H54 (cell line): ENCODE results near the gene KBTBD6.
"Not testable (repeated sequence)": the region's sequence is repeated elsewhere in the genome, so short reads cannot be mapped to it uniquely, and the experiment has no call there.

Experiments used
- DNase-seq: peaks from one replicate; pipeline ENCODE4 v3.0.0; 2011; ENCODE audit warnings: low spot score, mixed read lengths; ENCODE audit not compliant: insufficient read length
- FAIRE-seq: peaks from 3 replicates; lab custom pipeline; 2011; peaks lifted over from hg19 to GRCh38; lab: Jason Lieb, UNC
- POLR2A ChIP-seq: IDR thresholded peaks from 2 replicates; pipeline ENCODE4 v1.6.1; 2011; ENCODE audit warnings: low read depth, mild to moderate bottlenecking, low read length

The KBTBD6 gene

GRCh38 chr13:41117869-41118268 is 14.7 kb downstream of the KBTBD6 start:
- TF ChIP-seq POLR2A, result no peak
- FAIRE-seq (no peak), DNase-seq (no peak)

- FAIRE-seq (no peak), DNase-seq (no peak)
- no peak for TF ChIP-seq POLR2A
Measured at GRCh38 chr13:41111454-41111853, 21.1 kb downstream of the KBTBD6 start.

GRCh38 chr13:41107584-41108014 is 25.0 kb downstream of the KBTBD6 start:
- TF ChIP-seq POLR2A, result no peak
- no peak for DNase-seq
- no peak for FAIRE-seq

- FAIRE-seq (no peak), DNase-seq (no peak)
- TF ChIP-seq POLR2A, result no peak
Measured at GRCh38 chr13:41107104-41107571, 25.5 kb downstream of the KBTBD6 start.

- FAIRE-seq (no peak), DNase-seq (no peak)
- TF ChIP-seq POLR2A, result no peak
Measured at GRCh38 chr13:41099986-41100385, 32.6 kb downstream of the KBTBD6 start.

GRCh38 chr13:41098761-41099160 is 33.8 kb downstream of the KBTBD6 start:
- no peak for TF ChIP-seq POLR2A
- FAIRE-seq (no peak), DNase-seq (no peak)

- FAIRE-seq, DNase-seq: not testable (repeated sequence)
Measured at GRCh38 chr13:41095681-41096080, 36.9 kb downstream of the KBTBD6 start.

- DNase-seq (no peak), FAIRE-seq (no peak)
Measured at GRCh38 chr13:41085961-41086585, 46.5 kb downstream of the KBTBD6 start.

GRCh38 chr13:41079725-41080124 is 52.9 kb downstream of the KBTBD6 start:
- FAIRE-seq, result no peak
- TF ChIP-seq POLR2A, result no peak
- no peak for DNase-seq

More at GRCh38 chr13:41085961-41086585, 46.5 kb downstream of the KBTBD6 start:
- no peak for TF ChIP-seq POLR2A
